Stomach (tissue), 4 donors: ENCODE measurements around the gene OAS3.

ENCODE experiments used
- EP300 ChIP-seq: sonication (generic); formaldehyde crosslinking; IDR thresholded peaks from one replicate; pipeline ENCODE4 v1.6.1; 2017; ENCODE audit warnings: antibody characterized with exemption
- POLR2AphosphoS5 ChIP-seq, 3 donors: sonication (generic); formaldehyde crosslinking; IDR thresholded peaks; one replicate each; pipeline ENCODE4 v1.6.1; 2016; ENCODE audit warnings: antibody characterized with exemption in 3 of 3
- TF ChIP-seq, protein P1 (sequence below), 7 experiments: fragments of 450-650 bp in 4 of 7; fragments of 200-600 bp in 3 of 7; sonication (generic) in 3 of 7; IDR thresholded peaks; one replicate each; pipeline ENCODE4 v1.5.1; 2016 to 2019; ENCODE audit warnings: antibody characterized with exemption in 7 of 7, control low read depth in 2 of 7, mild to moderate bottlenecking in 1 of 7

DNA sequence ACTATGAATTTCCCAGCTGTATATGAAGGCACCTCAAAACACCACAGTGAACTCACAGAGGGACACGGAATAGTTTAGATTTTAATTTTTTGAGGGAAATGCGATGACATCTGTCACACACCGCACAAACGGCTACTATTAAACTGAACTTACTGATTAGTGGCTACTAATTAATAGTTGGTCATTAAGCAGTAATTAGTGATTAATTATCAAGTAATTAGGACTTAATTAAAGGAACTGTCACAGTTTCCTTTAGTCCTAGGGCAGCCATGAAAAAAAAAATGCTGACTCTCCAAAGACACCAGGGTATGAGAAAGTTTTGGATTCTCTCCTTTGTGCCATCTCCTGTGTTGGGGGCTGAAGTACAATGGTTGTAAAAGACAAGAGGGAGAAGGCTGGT lies 28.6 kb upstream of the OAS3 start:
- no peak for TF ChIP-seq EP300
- TF ChIP-seq, protein P1, sequence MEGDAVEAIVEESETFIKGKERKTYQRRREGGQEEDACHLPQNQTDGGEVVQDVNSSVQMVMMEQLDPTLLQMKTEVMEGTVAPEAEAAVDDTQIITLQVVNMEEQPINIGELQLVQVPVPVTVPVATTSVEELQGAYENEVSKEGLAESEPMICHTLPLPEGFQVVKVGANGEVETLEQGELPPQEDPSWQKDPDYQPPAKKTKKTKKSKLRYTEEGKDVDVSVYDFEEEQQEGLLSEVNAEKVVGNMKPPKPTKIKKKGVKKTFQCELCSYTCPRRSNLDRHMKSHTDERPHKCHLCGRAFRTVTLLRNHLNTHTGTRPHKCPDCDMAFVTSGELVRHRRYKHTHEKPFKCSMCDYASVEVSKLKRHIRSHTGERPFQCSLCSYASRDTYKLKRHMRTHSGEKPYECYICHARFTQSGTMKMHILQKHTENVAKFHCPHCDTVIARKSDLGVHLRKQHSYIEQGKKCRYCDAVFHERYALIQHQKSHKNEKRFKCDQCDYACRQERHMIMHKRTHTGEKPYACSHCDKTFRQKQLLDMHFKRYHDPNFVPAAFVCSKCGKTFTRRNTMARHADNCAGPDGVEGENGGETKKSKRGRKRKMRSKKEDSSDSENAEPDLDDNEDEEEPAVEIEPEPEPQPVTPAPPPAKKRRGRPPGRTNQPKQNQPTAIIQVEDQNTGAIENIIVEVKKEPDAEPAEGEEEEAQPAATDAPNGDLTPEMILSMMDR (IDR thresholded peaks at IDR 0.05), result no peak
- no peak for TF ChIP-seq POLR2AphosphoS5 (IDR thresholded peaks at IDR 0.05)
